IPS-18a (cell line): Measurements from ENCODE around the gene CDK17.

Source experiments
- H3K27ac ChIP-seq: one replicate; pipeline ENCODE4 v1.5.1; 2013; ENCODE audit warnings: low read length
- H3K27me3 ChIP-seq: one replicate; pipeline ENCODE4 v1.6.1; 2013; ENCODE audit warnings: mild to moderate bottlenecking, low read length; ENCODE audit not compliant: control insufficient read depth, insufficient read depth
- H3K36me3 ChIP-seq: one replicate; pipeline ENCODE4 v1.6.1; 2013; ENCODE audit warnings: low read depth, low read length; ENCODE audit not compliant: control insufficient read depth
- H3K4me1 ChIP-seq: one replicate; pipeline ENCODE4 v1.6.1; 2013; ENCODE audit warnings: low read depth, low read length; ENCODE audit not compliant: control insufficient read depth
- H3K4me3 ChIP-seq: one replicate; pipeline ENCODE4 v1.5.1; 2013; ENCODE audit warnings: low read length
- H3K9ac ChIP-seq: one replicate; pipeline ENCODE4 v1.6.1; 2013; ENCODE audit warnings: mild to moderate bottlenecking, low read length, moderate library complexity
- H3K9me3 ChIP-seq: one replicate; pipeline ENCODE4 v1.6.1; 2013; ENCODE audit warnings: low read depth, low read length; ENCODE audit not compliant: control insufficient read depth

Gene CDK17

GRCh38 chr12:96308881-96309280 is 91.4 kb downstream of the CDK17 start:
- no peaks in the 10 kb centered on the region for H3K27me3 ChIP-seq
- no peak overlapping the region for H3K27ac ChIP-seq
- peaks cover 10% of the 10 kb centered on the region for H3K4me1 ChIP-seq
- no peak overlapping the region for H3K4me3 ChIP-seq
- H3K36me3 ChIP-seq = no peaks in the 10 kb centered on the region
- H3K9ac ChIP-seq = no peak overlapping the region
- no peaks in the 10 kb centered on the region for H3K9me3 ChIP-seq

- no peak overlapping the region for H3K4me3 ChIP-seq
- H3K36me3 ChIP-seq = no peaks in the 10 kb centered on the region
- H3K27me3 ChIP-seq = no peaks in the 10 kb centered on the region
- H3K9me3 ChIP-seq = no peaks in the 10 kb centered on the region
- H3K27ac ChIP-seq = no peak overlapping the region
- peaks cover 24% of the 10 kb centered on the region for H3K4me1 ChIP-seq
- H3K9ac ChIP-seq = no peak overlapping the region
Measured at GRCh38 chr12:96305665-96306064, 94.6 kb downstream of the CDK17 start.

- no peaks in the 10 kb centered on the region for H3K9me3 ChIP-seq
- H3K4me1 ChIP-seq = peaks cover 24% of the 10 kb centered on the region
- no peak overlapping the region for H3K27ac ChIP-seq
- no peak overlapping the region for H3K9ac ChIP-seq
- H3K36me3 ChIP-seq = no peaks in the 10 kb centered on the region
- H3K27me3 ChIP-seq = no peaks in the 10 kb centered on the region
- no peak overlapping the region for H3K4me3 ChIP-seq
Measured at GRCh38 chr12:96303653-96304052, 96.6 kb downstream of the CDK17 start.

- Histone ChIP-seq H3K27ac (no peak overlapping the region), H3K9me3 (no peaks in the 10 kb centered on the region), H3K36me3 (no peaks in the 10 kb centered on the region), H3K4me3 (no peak overlapping the region), H3K9ac (no peak overlapping the region), H3K4me1 (peaks cover 24% of the 10 kb centered on the region), H3K27me3 (no peaks in the 10 kb centered on the region)
Measured at GRCh38 chr12:96302687-96303310, 97.4 kb downstream of the CDK17 start.

- no peak overlapping the region for H3K27ac ChIP-seq
Measured at GRCh38 chr12:96301732-96302131, 98.5 kb downstream of the CDK17 start.

GRCh38 chr12:96300064-96300463 is 100.2 kb downstream of the CDK17 start:
- Histone ChIP-seq H3K27me3 (no peaks in the 10 kb centered on the region), H3K36me3 (no peaks in the 10 kb centered on the region), H3K27ac (no peak overlapping the region), H3K9me3 (no peaks in the 10 kb centered on the region), H3K9ac (no peak overlapping the region), H3K4me1 (peaks cover 23% of the 10 kb centered on the region), H3K4me3 (no peak overlapping the region)

More at GRCh38 chr12:96301732-96302131, 98.5 kb downstream of the CDK17 start:
- Histone ChIP-seq H3K4me3 (no peak overlapping the region), H3K9ac (no peak overlapping the region), H3K9me3 (no peaks in the 10 kb centered on the region), H3K27me3 (no peaks in the 10 kb centered on the region), H3K4me1 (peaks cover 24% of the 10 kb centered on the region), H3K36me3 (no peaks in the 10 kb centered on the region)

- H3K4me3 ChIP-seq = no peak overlapping the region
- no peaks in the 10 kb centered on the region for H3K9me3 ChIP-seq
- peaks cover 3% of the 10 kb centered on the region for H3K4me1 ChIP-seq
- H3K27ac ChIP-seq = no peak overlapping the region
- no peak overlapping the region for H3K9ac ChIP-seq
- H3K27me3 ChIP-seq = no peaks in the 10 kb centered on the region
- H3K36me3 ChIP-seq = no peaks in the 10 kb centered on the region
Measured at GRCh38 chr12:96297504-96297903, 102.7 kb downstream of the CDK17 start.

- H3K27me3 ChIP-seq = no peaks in the 10 kb centered on the region
- no peaks in the 10 kb centered on the region for H3K9me3 ChIP-seq
- no peaks in the 10 kb centered on the region for H3K36me3 ChIP-seq
- H3K27ac ChIP-seq = no peak overlapping the region
- no peak overlapping the region for H3K9ac ChIP-seq
- H3K4me3 ChIP-seq = no peak overlapping the region
- no peaks in the 10 kb centered on the region for H3K4me1 ChIP-seq
Measured at GRCh38 chr12:96295532-96296160, 104.6 kb downstream of the CDK17 start.

GRCh38 chr12:96294831-96295230 is 105.4 kb downstream of the CDK17 start:
- Histone ChIP-seq H3K27me3 (no peaks in the 10 kb centered on the region), H3K36me3 (no peaks in the 10 kb centered on the region), H3K27ac (no peak overlapping the region), H3K9ac (no peak overlapping the region), H3K4me3 (no peak overlapping the region), H3K9me3 (no peaks in the 10 kb centered on the region), H3K4me1 (no peaks in the 10 kb centered on the region)

GRCh38 chr12:96293093-96293492 is 107.1 kb downstream of the CDK17 start:
- H3K9me3 ChIP-seq = no peaks in the 10 kb centered on the region
- peaks cover 7% of the 10 kb centered on the region for H3K36me3 ChIP-seq
- H3K9ac ChIP-seq = no peak overlapping the region
- H3K4me3 ChIP-seq = no peak overlapping the region
- peaks cover 4% of the 10 kb centered on the region for H3K4me1 ChIP-seq
- H3K27ac ChIP-seq = no peak overlapping the region
- no peaks in the 10 kb centered on the region for H3K27me3 ChIP-seq

- H3K4me3 ChIP-seq = no peak overlapping the region
- H3K27me3 ChIP-seq = no peaks in the 10 kb centered on the region
- H3K27ac ChIP-seq = no peak overlapping the region
- H3K36me3 ChIP-seq = peaks cover 30% of the 10 kb centered on the region
- no peak overlapping the region for H3K9ac ChIP-seq
- H3K9me3 ChIP-seq = no peaks in the 10 kb centered on the region
- peaks cover 4% of the 10 kb centered on the region for H3K4me1 ChIP-seq
Measured at GRCh38 chr12:96289067-96289466, 111.2 kb downstream of the CDK17 start.

GRCh38 chr12:96285158-96285557 is 115.1 kb downstream of the CDK17 start:
- Histone ChIP-seq H3K36me3 (peaks cover 53% of the 10 kb centered on the region), H3K9me3 (no peaks in the 10 kb centered on the region), H3K27me3 (no peaks in the 10 kb centered on the region), H3K9ac (no peak overlapping the region), H3K4me1 (peaks cover 4% of the 10 kb centered on the region), H3K4me3 (no peak overlapping the region), H3K27ac (no peak overlapping the region)
